Measurements from ENCODE around the gene ALPL. TPM values are rescaled to one million over a fixed set of nuclear protein-coding genes. Genes with fewer than 3 reads are reported as not detected.
A peak's percentile ranks its signal among the peaks of the same experiment; 100 is the strongest.

ALPL gene
- polyA plus RNA-seq, 2 donors: 2.4 to 2.7 TPM

DNA sequence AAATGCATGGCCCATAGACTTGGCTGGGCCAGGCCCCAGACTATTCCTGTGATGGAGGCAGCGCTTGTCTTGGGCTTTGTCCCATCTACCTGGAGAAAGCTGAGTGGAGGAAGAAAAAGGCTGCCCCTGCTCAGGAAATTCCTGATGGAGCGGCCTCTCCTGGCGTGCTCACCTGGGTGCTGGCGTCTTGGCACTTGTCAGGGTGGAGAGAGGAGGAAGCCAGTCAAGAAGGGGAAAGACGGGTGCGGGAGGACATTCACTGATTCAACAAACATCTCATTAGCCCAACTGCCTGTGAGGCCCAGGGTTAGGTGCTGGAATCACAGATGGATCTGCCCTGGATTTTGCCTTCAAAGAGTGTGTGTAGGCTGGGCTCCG, 16.1 kb downstream of the ALPL start:
- H3K27me3 ChIP-seq (ENCODE audit: control insufficient read depth in 1 of 2, insufficient read depth in 2 of 2, low read length in 2 of 2): no peaks in the 10 kb centered on the region
- 84 to 90% methylated on average over 7 of the region's 7 CpGs for WGBS, 2 donors
- H3K4me3 ChIP-seq (ENCODE audit: low read depth in 1 of 2, low read length in 2 of 2): no peak overlapping the region
- no peak overlapping the region for H3K27ac ChIP-seq (ENCODE audit: low read depth in 2 of 2, low read length in 1 of 2)
- H3K4me1 ChIP-seq (ENCODE audit: control insufficient read depth in 2 of 2, insufficient read depth in 2 of 2, low read length in 1 of 2): no peaks in the 10 kb centered on the region
- no peaks in the 10 kb centered on the region for H3K9me3 ChIP-seq (ENCODE audit: control insufficient read depth in 2 of 2, insufficient read depth in 1 of 2, low read depth in 1 of 2, low read length in 1 of 2)
- no peaks in the 10 kb centered on the region for H3K36me3 ChIP-seq (ENCODE audit: control insufficient read depth in 2 of 2, insufficient read depth in 2 of 2, low read length in 1 of 2)

DNA sequence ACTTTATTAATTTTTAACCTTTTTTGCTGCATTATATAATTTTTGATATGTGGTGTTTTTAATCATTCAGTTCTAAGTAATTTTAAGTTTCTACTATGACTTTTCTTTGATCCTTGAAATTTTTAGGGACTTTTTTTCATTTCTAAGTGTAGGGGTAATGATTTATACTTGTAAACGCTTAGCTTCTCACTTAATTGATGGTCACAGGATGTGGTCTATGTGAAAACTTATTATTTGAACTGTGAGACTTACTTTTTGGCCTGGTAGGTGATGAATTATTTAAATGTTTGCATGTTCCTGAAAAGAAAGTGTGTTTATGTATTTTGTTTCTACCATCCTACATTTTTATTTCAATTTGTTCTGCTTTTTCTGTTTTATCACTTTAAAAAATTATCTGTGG, 17.2 kb downstream of the ALPL start:
- Histone ChIP-seq H3K4me1 (ENCODE audit: control insufficient read depth in 2 of 2, insufficient read depth in 2 of 2, low read length in 1 of 2) (no peaks in the 10 kb centered on the region), H3K27ac (ENCODE audit: low read depth in 2 of 2, low read length in 1 of 2) (no peak overlapping the region), H3K4me3 (ENCODE audit: low read depth in 1 of 2, low read length in 2 of 2) (no peak overlapping the region), H3K27me3 (ENCODE audit: control insufficient read depth in 1 of 2, insufficient read depth in 2 of 2, low read length in 2 of 2) (no peaks in the 10 kb centered on the region), H3K9me3 (ENCODE audit: control insufficient read depth in 2 of 2, insufficient read depth in 1 of 2, low read depth in 1 of 2, low read length in 1 of 2) (no peaks in the 10 kb centered on the region), H3K36me3 (ENCODE audit: control insufficient read depth in 2 of 2, insufficient read depth in 2 of 2, low read length in 1 of 2) (no peaks in the 10 kb centered on the region)
- WGBS, 2 donors: 70 to 79% methylated on average over 1 of the region's 1 CpG

DNA sequence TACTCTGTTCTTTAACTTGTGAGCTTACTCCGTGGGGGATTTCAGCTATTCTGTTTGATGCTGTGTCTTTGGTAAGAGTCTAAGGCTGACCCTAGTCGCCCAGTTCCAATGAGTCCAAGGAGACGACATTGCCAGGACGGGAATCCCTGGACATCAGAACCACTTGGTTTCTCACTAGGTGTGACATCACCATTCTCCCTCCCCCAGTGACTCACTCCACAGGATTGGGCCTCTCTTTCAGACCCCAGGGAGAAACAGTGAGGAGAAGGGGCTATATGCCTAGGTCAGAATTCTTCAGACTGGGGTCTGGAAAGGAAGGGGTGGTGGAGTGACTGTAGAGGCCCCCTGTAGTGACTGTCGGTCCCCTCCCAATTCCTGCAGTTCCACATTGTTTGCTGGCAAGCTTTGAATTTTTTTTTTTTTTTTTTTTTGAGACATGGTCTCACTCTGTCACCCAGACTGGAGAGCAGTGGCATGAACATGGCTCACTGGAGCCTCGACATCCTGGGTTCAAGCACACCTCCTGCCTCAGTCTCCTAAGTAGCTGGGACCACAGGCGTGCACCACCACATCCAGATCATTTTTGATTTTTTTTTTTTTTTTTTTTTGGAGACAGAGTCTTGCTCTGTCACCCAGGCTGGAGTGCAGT, 21.3 kb downstream of the ALPL start:
- WGBS, 2 donors: 67 to 74% methylated on average over 7 of the region's 7 CpGs
- no peak overlapping the region for H3K4me3 ChIP-seq (ENCODE audit: low read depth in 1 of 2, low read length in 2 of 2)
- H3K4me1 ChIP-seq (ENCODE audit: control insufficient read depth in 2 of 2, insufficient read depth in 2 of 2, low read length in 1 of 2): no peaks in the 10 kb centered on the region
- H3K9me3 ChIP-seq (ENCODE audit: control insufficient read depth in 2 of 2, insufficient read depth in 1 of 2, low read depth in 1 of 2, low read length in 1 of 2): no peaks in the 10 kb centered on the region
- H3K27me3 ChIP-seq (ENCODE audit: control insufficient read depth in 1 of 2, insufficient read depth in 2 of 2, low read length in 2 of 2): no peaks in the 10 kb centered on the region
- H3K36me3 ChIP-seq (ENCODE audit: control insufficient read depth in 2 of 2, insufficient read depth in 2 of 2, low read length in 1 of 2): no peaks in the 10 kb centered on the region
- no peak overlapping the region for H3K27ac ChIP-seq (ENCODE audit: low read depth in 2 of 2, low read length in 1 of 2)

DNA sequence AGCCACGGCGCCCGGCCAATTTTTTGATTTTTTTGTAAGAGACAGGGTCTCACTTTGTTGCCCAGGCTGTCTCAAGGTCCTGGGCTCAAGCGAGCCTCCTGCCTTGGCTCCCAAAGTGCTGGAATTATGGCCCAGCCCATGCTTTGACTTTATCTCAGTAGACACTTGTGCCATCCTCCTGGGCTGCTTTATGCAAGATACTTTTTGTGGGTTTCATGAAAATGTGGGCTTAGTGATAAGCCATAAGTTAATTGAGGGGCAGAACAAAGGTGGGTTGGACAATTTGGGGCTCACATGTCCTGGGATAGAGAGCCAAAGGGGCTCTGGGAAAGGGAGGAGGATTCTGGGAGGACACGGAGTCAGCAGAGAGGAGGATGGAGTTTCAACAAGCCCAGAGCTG, 22.0 kb downstream of the ALPL start:
- Histone ChIP-seq H3K36me3 (ENCODE audit: control insufficient read depth in 2 of 2, insufficient read depth in 2 of 2, low read length in 1 of 2) (no peaks in the 10 kb centered on the region), H3K4me3 (ENCODE audit: low read depth in 1 of 2, low read length in 2 of 2) (no peak overlapping the region)
- WGBS, 2 donors: 90 to 94% methylated on average over 5 of the region's 5 CpGs

DNA sequence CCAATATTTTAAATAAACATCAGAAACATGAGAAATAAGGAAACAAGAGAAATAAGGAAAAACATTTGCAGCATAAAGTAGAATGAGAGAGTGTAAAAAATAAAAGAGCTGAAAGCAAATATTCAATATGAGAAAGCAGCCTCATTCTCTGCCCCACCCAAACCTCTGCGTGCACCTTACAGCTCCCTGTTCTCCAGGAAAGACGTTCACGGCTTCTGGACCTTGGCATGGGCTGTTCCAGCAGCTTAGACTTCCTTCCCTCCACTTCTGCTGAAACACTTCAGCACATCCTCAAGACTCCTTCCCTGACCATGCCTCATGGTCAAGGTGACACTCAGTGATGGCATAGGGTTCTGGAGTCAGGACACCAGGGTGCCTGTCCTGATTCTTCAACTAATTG, 23.3 kb downstream of the ALPL start:
- Histone ChIP-seq H3K9me3 (ENCODE audit: control insufficient read depth in 2 of 2, insufficient read depth in 1 of 2, low read depth in 1 of 2, low read length in 1 of 2) (no peaks in the 10 kb centered on the region), H3K27ac (ENCODE audit: low read depth in 2 of 2, low read length in 1 of 2) (no peak overlapping the region), H3K27me3 (ENCODE audit: control insufficient read depth in 1 of 2, insufficient read depth in 2 of 2, low read length in 2 of 2) (no peaks in the 10 kb centered on the region), H3K4me3 (ENCODE audit: low read depth in 1 of 2, low read length in 2 of 2) (no peak overlapping the region), H3K4me1 (ENCODE audit: control insufficient read depth in 2 of 2, insufficient read depth in 2 of 2, low read length in 1 of 2) (no peaks in the 10 kb centered on the region), H3K36me3 (ENCODE audit: control insufficient read depth in 2 of 2, insufficient read depth in 2 of 2, low read length in 1 of 2) (no peaks in the 10 kb centered on the region)
- WGBS, 2 donors: 56 to 61% methylated on average over 3 of the region's 3 CpGs

More for the DNA sequence above, 22.0 kb downstream of the ALPL start:
- no peaks in the 10 kb centered on the region for H3K9me3 ChIP-seq (ENCODE audit: control insufficient read depth in 2 of 2, insufficient read depth in 1 of 2, low read depth in 1 of 2, low read length in 1 of 2)
- H3K27ac ChIP-seq (ENCODE audit: low read depth in 2 of 2, low read length in 1 of 2): no peak overlapping the region
- H3K27me3 ChIP-seq (ENCODE audit: control insufficient read depth in 1 of 2, insufficient read depth in 2 of 2, low read length in 2 of 2): no peaks in the 10 kb centered on the region
- H3K4me1 ChIP-seq (ENCODE audit: control insufficient read depth in 2 of 2, insufficient read depth in 2 of 2, low read length in 1 of 2): no peaks in the 10 kb centered on the region

DNA sequence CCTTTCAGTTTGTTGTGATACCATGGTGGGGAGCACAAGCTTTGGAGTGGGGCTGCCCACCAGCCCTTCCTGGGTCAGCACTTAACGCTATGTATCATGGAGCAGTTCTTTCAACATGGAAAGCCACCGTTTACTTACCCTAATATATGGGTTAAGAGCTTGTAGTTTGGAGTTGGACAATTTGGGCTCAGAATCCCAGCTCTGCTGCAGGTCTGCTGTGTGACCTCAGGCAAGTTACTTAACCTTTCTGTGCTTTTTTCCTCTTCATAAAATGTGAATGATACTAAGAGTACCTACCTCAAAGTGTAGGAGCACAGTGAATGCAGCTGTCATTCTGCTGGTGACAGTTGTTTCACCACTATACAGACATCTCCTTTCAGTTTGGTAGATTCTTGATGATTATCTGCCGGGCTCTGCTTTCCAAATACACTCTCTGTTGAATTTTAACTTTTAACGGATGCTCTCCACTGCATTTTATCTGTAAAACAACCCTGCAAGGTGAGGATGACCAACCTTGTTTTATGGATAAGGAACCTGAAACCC, 23.8 kb downstream of the ALPL start:
- no peaks in the 10 kb centered on the region for H3K27me3 ChIP-seq (ENCODE audit: control insufficient read depth in 1 of 2, insufficient read depth in 2 of 2, low read length in 2 of 2)
- no peaks in the 10 kb centered on the region for H3K9me3 ChIP-seq (ENCODE audit: control insufficient read depth in 2 of 2, insufficient read depth in 1 of 2, low read depth in 1 of 2, low read length in 1 of 2)
- no peak overlapping the region for H3K4me3 ChIP-seq (ENCODE audit: low read depth in 1 of 2, low read length in 2 of 2)
- WGBS, 2 donors: 72 to 81% methylated on average over 4 of the region's 4 CpGs
- H3K27ac ChIP-seq (ENCODE audit: low read depth in 2 of 2, low read length in 1 of 2): no peak overlapping the region
- H3K36me3 ChIP-seq (ENCODE audit: control insufficient read depth in 2 of 2, insufficient read depth in 2 of 2, low read length in 1 of 2): no peaks in the 10 kb centered on the region
- no peaks in the 10 kb centered on the region for H3K4me1 ChIP-seq (ENCODE audit: control insufficient read depth in 2 of 2, insufficient read depth in 2 of 2, low read length in 1 of 2)

DNA sequence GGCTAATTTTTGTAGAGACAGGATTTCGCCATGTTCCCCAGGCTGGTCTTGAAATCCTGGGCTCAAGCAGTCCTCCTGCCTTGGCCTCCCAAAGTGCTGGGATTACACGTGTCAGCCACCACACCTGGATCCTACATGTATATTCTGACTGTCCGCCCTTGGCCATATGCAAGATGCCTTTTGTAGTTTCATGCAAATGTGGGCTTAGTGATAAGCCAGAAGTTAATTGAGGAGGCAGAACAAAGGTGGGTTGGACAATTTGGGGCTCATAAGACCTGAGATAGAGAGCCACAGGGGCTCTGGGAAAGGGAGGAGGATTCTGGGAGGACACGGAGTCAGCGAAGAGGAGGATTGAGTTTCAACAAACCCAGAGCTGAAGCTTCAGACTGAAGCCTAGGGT, 24.9 kb downstream of the ALPL start:
- 85 to 92% methylated on average over 5 of the region's 5 CpGs for WGBS, 2 donors
- Histone ChIP-seq H3K4me1 (ENCODE audit: control insufficient read depth in 2 of 2, insufficient read depth in 2 of 2, low read length in 1 of 2) (no peaks in the 10 kb centered on the region), H3K36me3 (ENCODE audit: control insufficient read depth in 2 of 2, insufficient read depth in 2 of 2, low read length in 1 of 2) (no peaks in the 10 kb centered on the region), H3K9me3 (ENCODE audit: control insufficient read depth in 2 of 2, insufficient read depth in 1 of 2, low read depth in 1 of 2, low read length in 1 of 2) (no peaks in the 10 kb centered on the region), H3K27ac (ENCODE audit: low read depth in 2 of 2, low read length in 1 of 2) (no peak overlapping the region), H3K27me3 (ENCODE audit: control insufficient read depth in 1 of 2, insufficient read depth in 2 of 2, low read length in 2 of 2) (no peaks in the 10 kb centered on the region), H3K4me3 (ENCODE audit: low read depth in 1 of 2, low read length in 2 of 2) (no peak overlapping the region)

DNA sequence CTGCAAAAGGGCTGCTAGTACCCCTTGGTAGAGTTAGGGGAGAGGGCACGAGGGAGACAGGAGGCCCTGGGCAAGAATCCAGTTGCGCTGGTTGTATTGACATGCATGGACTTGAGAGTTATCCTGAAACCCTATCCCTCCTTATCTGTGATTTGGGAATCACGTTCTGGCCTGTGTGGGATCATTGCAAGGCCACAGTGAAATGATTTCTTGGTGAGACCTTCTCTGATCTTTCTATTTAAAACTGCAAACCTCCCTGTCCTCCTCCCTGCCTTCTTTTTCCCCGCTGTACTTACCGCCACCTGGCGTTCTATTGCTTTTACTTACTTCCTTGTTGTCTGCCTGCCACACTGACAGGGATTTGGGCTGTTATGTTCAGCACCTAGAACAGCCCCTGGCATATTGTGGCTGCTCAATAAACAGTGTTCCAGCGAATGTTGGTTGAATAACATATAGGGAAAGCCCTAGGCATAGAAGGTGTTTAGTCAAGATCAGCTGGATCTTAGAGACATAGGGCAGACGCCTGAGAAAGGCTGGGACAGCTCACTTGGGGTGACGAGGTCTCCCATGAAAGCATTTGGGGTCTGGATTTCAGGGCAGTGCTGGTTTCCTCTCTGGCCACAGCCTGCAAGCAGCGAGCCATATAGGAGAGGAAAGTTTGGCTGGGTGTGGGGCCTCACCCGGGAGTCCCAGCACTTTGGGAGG, 25.6 kb downstream of the ALPL start:
- no peak overlapping the region for H3K27ac ChIP-seq (ENCODE audit: low read depth in 2 of 2, low read length in 1 of 2)
- H3K9me3 ChIP-seq (ENCODE audit: control insufficient read depth in 2 of 2, insufficient read depth in 1 of 2, low read depth in 1 of 2, low read length in 1 of 2): no peaks in the 10 kb centered on the region
- no peaks in the 10 kb centered on the region for H3K27me3 ChIP-seq (ENCODE audit: control insufficient read depth in 1 of 2, insufficient read depth in 2 of 2, low read length in 2 of 2)
- no peaks in the 10 kb centered on the region for H3K36me3 ChIP-seq (ENCODE audit: control insufficient read depth in 2 of 2, insufficient read depth in 2 of 2, low read length in 1 of 2)
- no peaks in the 10 kb centered on the region for H3K4me1 ChIP-seq (ENCODE audit: control insufficient read depth in 2 of 2, insufficient read depth in 2 of 2, low read length in 1 of 2)
- WGBS, 2 donors: 45 to 53% methylated on average over 11 of the region's 11 CpGs
- H3K4me3 ChIP-seq (ENCODE audit: low read depth in 1 of 2, low read length in 2 of 2): no peak overlapping the region

DNA sequence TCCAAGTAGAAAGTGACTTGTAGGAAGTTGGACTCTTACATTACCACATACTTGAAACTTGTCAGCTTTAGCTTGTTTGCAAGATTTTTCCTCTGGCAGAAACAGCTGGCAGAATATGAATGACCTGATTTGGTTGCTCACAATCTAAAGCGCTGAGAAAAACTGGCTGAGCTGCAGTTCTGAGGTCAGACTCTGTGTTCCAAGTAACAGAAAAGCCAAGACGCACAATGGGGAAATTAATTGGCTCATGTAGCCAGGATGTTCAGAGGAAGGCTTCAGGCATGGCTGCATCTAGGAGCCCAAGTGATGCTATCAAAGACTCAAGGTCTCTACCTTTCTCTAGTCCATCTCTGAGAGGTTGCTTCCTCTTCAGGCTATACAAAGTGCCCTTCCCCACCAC, 27.0 kb downstream of the ALPL start:
- Histone ChIP-seq H3K9me3 (ENCODE audit: control insufficient read depth in 2 of 2, insufficient read depth in 1 of 2, low read depth in 1 of 2, low read length in 1 of 2) (no peaks in the 10 kb centered on the region), H3K4me1 (ENCODE audit: control insufficient read depth in 2 of 2, insufficient read depth in 2 of 2, low read length in 1 of 2) (peaks cover 0 to 3% of the 10 kb centered on the region in 2 donors), H3K36me3 (ENCODE audit: control insufficient read depth in 2 of 2, insufficient read depth in 2 of 2, low read length in 1 of 2) (no peaks in the 10 kb centered on the region), H3K27me3 (ENCODE audit: control insufficient read depth in 1 of 2, insufficient read depth in 2 of 2, low read length in 2 of 2) (no peaks in the 10 kb centered on the region), H3K4me3 (ENCODE audit: low read depth in 1 of 2, low read length in 2 of 2) (no peak overlapping the region), H3K27ac (ENCODE audit: low read depth in 2 of 2, low read length in 1 of 2) (no peak overlapping the region)
- WGBS, 2 donors: 35 to 54% methylated on average over 2 of the region's 2 CpGs

DNA sequence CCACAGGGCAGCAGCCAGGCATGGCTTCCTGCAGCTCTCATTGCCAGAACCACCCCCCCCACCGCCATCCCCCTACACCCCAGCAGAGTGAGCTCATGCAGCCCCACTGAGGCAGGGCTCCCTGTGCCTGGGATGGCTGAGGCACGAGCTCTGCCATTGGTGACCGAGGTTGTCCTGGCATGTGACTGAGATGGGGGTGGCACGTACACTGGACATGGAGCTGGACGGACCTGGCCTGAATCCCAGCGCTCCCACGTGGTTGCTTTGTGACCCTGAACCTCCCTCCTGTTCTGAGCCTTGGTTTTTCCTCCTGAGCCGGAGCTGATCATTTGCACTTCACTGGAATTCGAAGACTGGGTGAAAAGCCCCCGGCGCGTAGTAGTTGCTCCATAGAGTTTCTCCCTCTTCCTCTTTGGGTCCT, 28.3 kb downstream of the ALPL start:
- peak overlapping the region in 1 of 2 donors; percentile 24 for H3K27ac ChIP-seq (ENCODE audit: low read depth in 2 of 2, low read length in 1 of 2)

More for the DNA sequence above, 28.3 kb downstream of the ALPL start:
- Histone ChIP-seq H3K4me1 (ENCODE audit: control insufficient read depth in 2 of 2, insufficient read depth in 2 of 2, low read length in 1 of 2) (peaks cover 0 to 3% of the 10 kb centered on the region in 2 donors), H3K4me3 (ENCODE audit: low read depth in 1 of 2, low read length in 2 of 2) (no peak overlapping the region), H3K36me3 (ENCODE audit: control insufficient read depth in 2 of 2, insufficient read depth in 2 of 2, low read length in 1 of 2) (no peaks in the 10 kb centered on the region), H3K9me3 (ENCODE audit: control insufficient read depth in 2 of 2, insufficient read depth in 1 of 2, low read depth in 1 of 2, low read length in 1 of 2) (no peaks in the 10 kb centered on the region), H3K27me3 (ENCODE audit: control insufficient read depth in 1 of 2, insufficient read depth in 2 of 2, low read length in 2 of 2) (no peaks in the 10 kb centered on the region)
- WGBS, 2 donors: 57 to 63% methylated on average over 8 to 12 of the region's 12 CpGs

All from esophagus (tissue), 2 donors.